HG03097 (cell line): ENCODE measurements around the gene POU3F3.

ENCODE experiments used
- ATAC-seq: cut with Tn5 transposase; IDR thresholded peaks from one replicate; pipeline ENCODE4 v1.9.1; 2021; ENCODE audit not compliant: unreplicated experiment, low FRiP score

The POU3F3 gene

GRCh38 chr2:104901037-104901881 is 47.3 kb downstream of the POU3F3 start:
- ATAC-seq, result no peak

GRCh38 chr2:104902317-104902716 is 48.4 kb downstream of the POU3F3 start:
- no peak for ATAC-seq
